SK-N-SH (cell line): ENCODE results near the gene AMDHD2. TPM values are rescaled to one million over a fixed set of nuclear protein-coding genes. Genes with fewer than 3 reads are reported as not detected.

Experiments
- CTCF ChIA-PET: fragments of 300-600, 350-600 bp; formaldehyde crosslinking; extraction: SDS; loops from one replicate; lab custom pipeline; 2021; lab: Yijun Ruan, JAX
- POLR2A ChIA-PET: fragments of 350-600 bp; sonication (Branson Sonifier 250); formaldehyde crosslinking; extraction: SDS; loops from one replicate; lab custom pipeline; 2020; ENCODE audit warnings: antibody characterized with exemption, inconsistent platforms; lab: Yijun Ruan, JAX
- DNase-seq: peaks from one replicate; pipeline ENCODE4 v3.0.0; 2012
- H2AFZ ChIP-seq: fragments of 200-600 bp; sonication (generic); 2 replicates; pipeline ENCODE4 v1.8.1; 2016; ENCODE audit warnings: antibody characterized with exemption, mild to moderate bottlenecking, low read depth
- H3F3A ChIP-seq: fragments of 200-600 bp; sonication (generic); replicated peaks from 2 replicates; pipeline ENCODE3; 2016; ENCODE audit warnings: antibody characterized with exemption, mild to moderate bottlenecking; ENCODE audit not compliant: insufficient read depth
- H3K27ac ChIP-seq, 2 experiments: fragments of 200-500 bp in 1 of 2; fragments of 200-600 bp in 1 of 2; sonication (Bioruptor generic) in 1 of 2; sonication (generic), shearing (Covaris generic) in 1 of 2; 2 replicates each; pipeline versions ENCODE4 v1.5.1 to v1.6.1; 2014 to 2016; ENCODE audit warnings: low read depth in 2 of 2, inconsistent platforms in 1 of 2, low read length in 1 of 2, mild to moderate bottlenecking in 1 of 2, mixed read lengths in 1 of 2
- H3K27me3 ChIP-seq: fragments of 200-600 bp; sonication (generic), shearing (Covaris generic); 2 replicates; pipeline ENCODE4 v1.6.1; 2016; ENCODE audit warnings: mixed run types; ENCODE audit not compliant: insufficient read depth
- H3K36me3 ChIP-seq, 2 experiments: fragments of 200-500 bp in 1 of 2; fragments of 200-600 bp in 1 of 2; sonication (Bioruptor generic) in 1 of 2; sonication (generic) in 1 of 2; replicated peaks in 1 of 2; 2 replicates each; pipeline versions ENCODE3 to v1.5.1; 2014 to 2016; ENCODE audit warnings: low read length in 1 of 2, mild to moderate bottlenecking in 1 of 2; ENCODE audit not compliant: insufficient read depth in 2 of 2, control insufficient read depth in 1 of 2
- H3K4me1 ChIP-seq, 2 experiments: fragments of 200-500 bp in 1 of 2; fragments of 200-600 bp in 1 of 2; sonication (Bioruptor generic) in 1 of 2; sonication (generic), shearing (Covaris generic) in 1 of 2; 2 replicates each; pipeline versions ENCODE4 v1.5.1 to v1.6.1; 2014 to 2016; ENCODE audit warnings: low read depth in 1 of 2, low read length in 1 of 2, mixed run types in 1 of 2; ENCODE audit not compliant: insufficient read depth in 2 of 2, control insufficient read depth in 1 of 2
- H3K4me2 ChIP-seq: fragments of 200-600 bp; sonication (generic), shearing (Covaris generic); 2 replicates; pipeline ENCODE4 v1.6.1; 2017; ENCODE audit warnings: mixed run types
- H3K4me3 ChIP-seq, 2 experiments: fragments of 200-500 bp in 1 of 2; fragments of 200-600 bp in 1 of 2; sonication (Bioruptor generic) in 1 of 2; sonication (generic), shearing (Covaris generic) in 1 of 2; 2 replicates each; pipeline versions ENCODE4 v1.5.1 to v1.8.1; 2014 to 2016; ENCODE audit warnings: low read depth in 2 of 2, inconsistent platforms in 1 of 2, low read length in 1 of 2, mild to moderate bottlenecking in 1 of 2, mixed read lengths in 1 of 2, moderate library complexity in 1 of 2
- H3K79me2 ChIP-seq: fragments of 200-600 bp; sonication (generic); 2 replicates; pipeline ENCODE4 v1.8.1; 2017; ENCODE audit warnings: mild to moderate bottlenecking; ENCODE audit not compliant: insufficient read depth
- H3K9ac ChIP-seq: fragments of 200-600 bp; sonication (generic); 2 replicates; pipeline ENCODE4 v1.6.1; 2017; ENCODE audit warnings: mixed run types
- H3K9me2 ChIP-seq: fragments of 200-600 bp; sonication (generic); 2 replicates; pipeline ENCODE4 v1.6.1; 2017; ENCODE audit warnings: mixed run types
- H3K9me3 ChIP-seq: fragments of 200-600 bp; sonication (generic); 2 replicates; pipeline ENCODE4 v1.6.1; 2017; ENCODE audit warnings: mixed run types, mild to moderate bottlenecking, moderate library complexity
- H4K20me1 ChIP-seq: fragments of 200-600 bp; sonication (generic); 2 replicates; pipeline ENCODE4 v1.6.1; 2017; ENCODE audit warnings: mild to moderate bottlenecking, mixed run types; ENCODE audit not compliant: insufficient read depth
- ELF1 ChIP-seq: IDR thresholded peaks from 2 replicates; pipeline ENCODE4 v1.4.0; 2012
- EP300 ChIP-seq, 2 experiments: IDR thresholded peaks; 2 replicates each; pipeline versions ENCODE4 v1.4.0 to v1.6.1; 2012; ENCODE audit warnings: borderline replicate concordance in 1 of 2, low read depth in 1 of 2, low read length in 1 of 2
- EZH2phosphoT487 ChIP-seq: fragments of 200-600 bp; sonication (generic); IDR thresholded peaks from 2 replicates; pipeline ENCODE4 v1.6.1; 2017; ENCODE audit warnings: low read depth, mixed run types, mild to moderate bottlenecking, antibody characterized with exemption, moderate library complexity, borderline replicate concordance
- FOSL2 ChIP-seq: IDR thresholded peaks from 2 replicates; pipeline ENCODE4 v1.4.0; 2012; ENCODE audit warnings: low read depth, mild to moderate bottlenecking, moderate library complexity, borderline replicate concordance
- GATA2 ChIP-seq: sonication (generic); formaldehyde crosslinking; IDR thresholded peaks from 2 replicates; pipeline ENCODE4 v1.5.0; 2020; ENCODE audit warnings: mild to moderate bottlenecking, missing genetic modification reagents
- MXI1 ChIP-seq: IDR thresholded peaks from 2 replicates; pipeline ENCODE4 v1.6.1; 2012; ENCODE audit warnings: mild to moderate bottlenecking, low read depth, low read length, improper control_type of control experiment
- NFIC ChIP-seq: IDR thresholded peaks from 2 replicates; pipeline ENCODE4 v1.4.0; 2012; ENCODE audit warnings: borderline replicate concordance
- NRF1 ChIP-seq: IDR thresholded peaks from 2 replicates; pipeline ENCODE4 v1.6.1; 2012; ENCODE audit warnings: low read depth, mild to moderate bottlenecking, low read length
- POLR2AphosphoS5 ChIP-seq: IDR thresholded peaks from 2 replicates; pipeline ENCODE4 v1.6.1; 2012; ENCODE audit warnings: low read depth, low read length
- RCOR1 ChIP-seq: fragments of 150-350 bp; IDR thresholded peaks from 2 replicates; pipeline ENCODE4 v1.6.1; 2017; ENCODE audit warnings: antibody characterized with exemption, low read length
- RFX5 ChIP-seq: IDR thresholded peaks from 2 replicates; pipeline ENCODE4 v1.6.1; 2012; ENCODE audit warnings: mild to moderate bottlenecking, improper control_type of control experiment, low read length
- RXRA ChIP-seq: IDR thresholded peaks from 2 replicates; pipeline ENCODE4 v1.4.0; 2012; ENCODE audit warnings: low read depth, mild to moderate bottlenecking, borderline replicate concordance
- SIN3A ChIP-seq: IDR thresholded peaks from 2 replicates; pipeline ENCODE4 v1.6.1; 2012; ENCODE audit warnings: low read depth, mild to moderate bottlenecking, low read length, moderate library complexity, borderline replicate concordance
- SMC3 ChIP-seq: IDR thresholded peaks from 2 replicates; pipeline ENCODE4 v1.6.1; 2012; ENCODE audit warnings: low read depth, low read length, improper control_type of control experiment
- TAF1 ChIP-seq: IDR thresholded peaks from 2 replicates; pipeline ENCODE4 v1.6.1; 2012; ENCODE audit warnings: low read depth, mild to moderate bottlenecking, low read length, moderate library complexity, borderline replicate concordance
- TEAD4 ChIP-seq: IDR thresholded peaks from 2 replicates; pipeline ENCODE4 v1.4.0; 2012; ENCODE audit warnings: mild to moderate bottlenecking, borderline replicate concordance; ENCODE audit not compliant: insufficient read depth
- whole genome bisulfite sequencing: methylation state at CpG from one replicate; pipeline ENCODE4 v1.1.6; 2017; ENCODE audit warnings: low lambda C conversion rate; 5-methylcytosine and 5-hydroxymethylcytosine counted together
- polyA plus RNA-seq, 3 experiments: library from polyadenylated mRNA; depleted of rRNA; stranded (reverse); fragments of >200 nt; gene quantifications; 2 replicates each; pipeline ENCODE4 v1.2.3, GENCODE V29; 2012
- TF ChIP-seq, protein P1 (sequence below): fragments of 200-600 bp; sonication (generic); IDR thresholded peaks from 2 replicates; pipeline ENCODE4 v1.6.1; 2017; ENCODE audit warnings: antibody characterized with exemption, mild to moderate bottlenecking, moderate library complexity
- TF ChIP-seq, protein P2 (sequence below): fragments of 150-350 bp; IDR thresholded peaks from 2 replicates; pipeline ENCODE4 v1.6.1; 2017; ENCODE audit warnings: antibody characterized with exemption, low read length, low read depth, borderline replicate concordance
- TF ChIP-seq, protein P3 (sequence below): IDR thresholded peaks from 2 replicates; pipeline ENCODE4 v1.4.0; 2012; ENCODE audit warnings: low read depth, borderline replicate concordance
- TF ChIP-seq, protein P4 (sequence below): IDR thresholded peaks from 2 replicates; pipeline ENCODE4; 2012

Gene AMDHD2
- polyA plus RNA-seq, 1 of the 3 experiments (the other 2 are of a cell fraction), result 38.1 TPM

DNA sequence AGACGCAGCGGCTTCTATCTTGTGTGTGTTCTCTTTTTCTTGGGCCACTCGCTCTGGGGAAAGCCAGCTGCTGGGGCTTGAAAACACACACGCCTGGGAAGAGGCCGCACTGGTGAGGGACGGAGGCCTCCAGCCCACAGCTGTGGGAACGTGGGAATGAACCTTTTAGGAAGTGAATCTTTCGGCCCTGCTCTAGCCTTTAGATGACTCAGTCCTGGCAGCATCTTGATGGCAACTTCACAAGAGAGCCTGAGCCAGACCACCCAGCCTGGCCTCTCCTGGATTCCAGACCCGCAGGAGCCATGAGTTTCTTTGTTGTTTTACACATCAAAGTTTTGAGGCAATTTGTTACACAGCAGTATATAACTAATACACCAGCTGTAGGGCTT lies 15.4 kb downstream of the AMDHD2 start:
- TF ChIP-seq FOSL2 (no peak), SMC3 (no peak), TEAD4 (no peak), EZH2phosphoT487 (no peak), RFX5 (no peak)
- TF ChIP-seq, protein P1, sequence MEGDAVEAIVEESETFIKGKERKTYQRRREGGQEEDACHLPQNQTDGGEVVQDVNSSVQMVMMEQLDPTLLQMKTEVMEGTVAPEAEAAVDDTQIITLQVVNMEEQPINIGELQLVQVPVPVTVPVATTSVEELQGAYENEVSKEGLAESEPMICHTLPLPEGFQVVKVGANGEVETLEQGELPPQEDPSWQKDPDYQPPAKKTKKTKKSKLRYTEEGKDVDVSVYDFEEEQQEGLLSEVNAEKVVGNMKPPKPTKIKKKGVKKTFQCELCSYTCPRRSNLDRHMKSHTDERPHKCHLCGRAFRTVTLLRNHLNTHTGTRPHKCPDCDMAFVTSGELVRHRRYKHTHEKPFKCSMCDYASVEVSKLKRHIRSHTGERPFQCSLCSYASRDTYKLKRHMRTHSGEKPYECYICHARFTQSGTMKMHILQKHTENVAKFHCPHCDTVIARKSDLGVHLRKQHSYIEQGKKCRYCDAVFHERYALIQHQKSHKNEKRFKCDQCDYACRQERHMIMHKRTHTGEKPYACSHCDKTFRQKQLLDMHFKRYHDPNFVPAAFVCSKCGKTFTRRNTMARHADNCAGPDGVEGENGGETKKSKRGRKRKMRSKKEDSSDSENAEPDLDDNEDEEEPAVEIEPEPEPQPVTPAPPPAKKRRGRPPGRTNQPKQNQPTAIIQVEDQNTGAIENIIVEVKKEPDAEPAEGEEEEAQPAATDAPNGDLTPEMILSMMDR, result no peak
- H4K20me1 ChIP-seq, result peaks cover 20% of the 10 kb centered on the region
- no peaks in the 10 kb centered on the region for H3K36me3 ChIP-seq
- no peaks in the 10 kb centered on the region for H3K9me2 ChIP-seq
- no peak overlapping the region for H3K9ac ChIP-seq
- H3K79me2 ChIP-seq, result peaks cover 22% of the 10 kb centered on the region
- H3K4me2 ChIP-seq, result no peak overlapping the region
- H3K27ac ChIP-seq, result 0 out of 4 replicates have a peak overlapping the region, but pooled peaks of 1 of the 2 experiments have one; percentile 18
- ChIA-PET CTCF (no interaction called here), POLR2A (no interaction called here)
- H3F3A ChIP-seq, result peaks cover 19% of the 10 kb centered on the region
- no peaks in the 10 kb centered on the region for H3K9me3 ChIP-seq
- 82% methylated on average over 8 of the region's 9 CpGs for WGBS
- no peaks in the 10 kb centered on the region for H3K27me3 ChIP-seq
- peaks cover 0 to 12% of the 10 kb centered on the region in 2 experiments; a peak in 2 of 4 replicates for H3K4me1 ChIP-seq
- no peak for DNase-seq
- H2AFZ ChIP-seq, result no peak overlapping the region
- no peak overlapping the region for H3K4me3 ChIP-seq

DNA sequence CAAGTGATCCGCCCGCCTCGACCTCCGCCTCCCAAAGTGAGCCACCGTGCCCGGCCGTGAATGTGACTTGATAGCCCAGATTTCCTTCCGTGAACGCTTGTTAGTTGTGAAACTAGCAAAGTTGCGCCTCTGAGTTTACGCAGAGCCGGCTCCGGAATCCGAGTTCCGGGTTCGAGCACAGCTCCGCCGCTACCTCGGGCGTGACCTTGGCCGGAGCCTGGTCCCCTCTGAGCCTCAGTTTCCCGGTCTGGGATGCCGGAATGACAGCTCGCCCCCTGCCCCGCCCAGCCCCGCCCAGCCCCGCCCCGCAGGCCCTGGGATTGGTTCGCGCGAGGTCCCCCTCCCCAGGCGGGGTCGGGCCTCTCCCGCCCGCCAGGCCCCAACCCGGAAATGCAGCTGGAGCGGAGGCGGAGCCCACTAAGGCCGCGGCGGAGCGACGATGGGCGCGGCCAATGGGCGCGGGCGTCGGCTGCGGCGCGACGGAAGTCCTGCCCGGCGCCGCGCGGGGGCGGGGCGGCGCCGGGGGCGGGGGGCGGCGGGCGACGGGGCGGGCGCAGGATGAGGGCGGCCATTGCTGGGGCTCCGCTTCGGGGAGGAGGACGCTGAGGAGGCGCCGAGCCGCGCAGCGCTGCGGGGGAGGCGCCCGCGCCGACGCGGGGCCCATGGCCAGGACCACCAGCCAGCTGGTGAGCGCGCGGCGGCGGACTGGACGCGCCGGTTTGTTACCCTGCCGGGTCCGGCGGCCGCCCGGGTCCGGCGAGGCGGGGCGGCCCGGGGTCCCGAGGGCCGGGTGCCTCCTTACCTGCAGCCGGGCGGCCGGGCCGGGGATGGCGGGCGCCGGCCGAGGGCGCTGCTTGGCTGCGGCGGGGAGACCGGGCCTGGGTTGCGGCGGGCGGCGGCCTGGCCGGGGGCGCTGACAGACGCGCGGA lies 17.5 kb downstream of the AMDHD2 start, which contains the start of gene PDPK1:
Gene PDPK1 (plus strand): TSS at position 571 of the 929 bp plus-strand sequence. CDS start 92 bp downstream, at position 663.
- Histone ChIP-seq H3K9me2 (no peaks in the 10 kb centered on the region), H2AFZ (peak within 1 kb of the TSS; percentile 78), H3K79me2 (peaks cover 41% of the 10 kb centered on the region), H3K9ac (peak within 1 kb of the TSS; percentile 54; the same call in 1 of the 2 replicates), H3K27ac (peak within 1 kb of the TSS; percentile 38 to 62; a peak in 3 of 4 replicates), H3K36me3 (no peaks in the 10 kb centered on the region), H3K9me3 (no peaks in the 10 kb centered on the region), H3F3A (peaks cover 16% of the 10 kb centered on the region), H3K4me2 (peak within 1 kb of the TSS; percentile 86), H4K20me1 (peaks cover 34% of the 10 kb centered on the region), H3K4me3 (peak within 1 kb of the TSS; percentile 71 to 74), H3K4me1 (peaks cover 0 to 4% of the 10 kb centered on the region in 2 experiments; a peak in 1 of 4 replicates), H3K27me3 (no peaks in the 10 kb centered on the region)
- WGBS, result under 1% methylated on average over 40 of the region's 126 CpGs
- DNase-seq, result peak; percentile 97
- ChIA-PET CTCF (interaction anchor here (0.7 to 1.1 kb wide), 2 partner anchors 37 to 1453 kb away, joined by 3 read pairs; no protein-coding TSS in a partner anchor), POLR2A (interaction anchor here (1.3 kb wide), 1 partner anchor 23 kb away, joined by 3 read pairs; no protein-coding TSS in a partner anchor)
- TF ChIP-seq TAF1 (peak; percentile 35; the same call in 1 of the 2 replicates), NFIC (no peak), ELF1 (peak; percentile 85), NRF1 (no peak), MXI1 (peak; percentile 49; the same call in 1 of the 2 replicates), GATA2 (CRISPR knock-in tag) (no peak), RXRA (no peak), SIN3A (no peak; the same call in 1 of the 2 replicates), POLR2AphosphoS5 (no peak; the same call in 1 of the 2 replicates), RCOR1 (no peak), EP300 (IDR thresholded peaks at IDR 0.05; ENCODE audit: borderline replicate concordance in 1 of 2, low read depth in 1 of 2, low read length in 1 of 2) (no peak)
- TF ChIP-seq, protein P2, sequence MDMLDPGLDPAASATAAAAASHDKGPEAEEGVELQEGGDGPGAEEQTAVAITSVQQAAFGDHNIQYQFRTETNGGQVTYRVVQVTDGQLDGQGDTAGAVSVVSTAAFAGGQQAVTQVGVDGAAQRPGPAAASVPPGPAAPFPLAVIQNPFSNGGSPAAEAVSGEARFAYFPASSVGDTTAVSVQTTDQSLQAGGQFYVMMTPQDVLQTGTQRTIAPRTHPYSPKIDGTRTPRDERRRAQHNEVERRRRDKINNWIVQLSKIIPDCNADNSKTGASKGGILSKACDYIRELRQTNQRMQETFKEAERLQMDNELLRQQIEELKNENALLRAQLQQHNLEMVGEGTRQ, result no peak
- TF ChIP-seq, protein P3, sequence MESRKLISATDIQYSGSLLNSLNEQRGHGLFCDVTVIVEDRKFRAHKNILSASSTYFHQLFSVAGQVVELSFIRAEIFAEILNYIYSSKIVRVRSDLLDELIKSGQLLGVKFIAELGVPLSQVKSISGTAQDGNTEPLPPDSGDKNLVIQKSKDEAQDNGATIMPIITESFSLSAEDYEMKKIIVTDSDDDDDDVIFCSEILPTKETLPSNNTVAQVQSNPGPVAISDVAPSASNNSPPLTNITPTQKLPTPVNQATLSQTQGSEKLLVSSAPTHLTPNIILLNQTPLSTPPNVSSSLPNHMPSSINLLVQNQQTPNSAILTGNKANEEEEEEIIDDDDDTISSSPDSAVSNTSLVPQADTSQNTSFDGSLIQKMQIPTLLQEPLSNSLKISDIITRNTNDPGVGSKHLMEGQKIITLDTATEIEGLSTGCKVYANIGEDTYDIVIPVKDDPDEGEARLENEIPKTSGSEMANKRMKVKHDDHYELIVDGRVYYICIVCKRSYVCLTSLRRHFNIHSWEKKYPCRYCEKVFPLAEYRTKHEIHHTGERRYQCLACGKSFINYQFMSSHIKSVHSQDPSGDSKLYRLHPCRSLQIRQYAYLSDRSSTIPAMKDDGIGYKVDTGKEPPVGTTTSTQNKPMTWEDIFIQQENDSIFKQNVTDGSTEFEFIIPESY, result no peak
- TF ChIP-seq, protein P4, sequence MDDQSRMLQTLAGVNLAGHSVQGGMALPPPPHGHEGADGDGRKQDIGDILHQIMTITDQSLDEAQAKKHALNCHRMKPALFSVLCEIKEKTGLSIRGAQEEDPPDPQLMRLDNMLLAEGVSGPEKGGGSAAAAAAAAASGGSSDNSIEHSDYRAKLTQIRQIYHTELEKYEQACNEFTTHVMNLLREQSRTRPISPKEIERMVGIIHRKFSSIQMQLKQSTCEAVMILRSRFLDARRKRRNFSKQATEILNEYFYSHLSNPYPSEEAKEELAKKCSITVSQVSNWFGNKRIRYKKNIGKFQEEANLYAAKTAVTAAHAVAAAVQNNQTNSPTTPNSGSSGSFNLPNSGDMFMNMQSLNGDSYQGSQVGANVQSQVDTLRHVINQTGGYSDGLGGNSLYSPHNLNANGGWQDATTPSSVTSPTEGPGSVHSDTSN, result peak; percentile 96
